Chondrocyte (in vitro differentiated cells): ENCODE data around the gene SLC28A1. TPM values are rescaled to one million over a fixed set of nuclear protein-coding genes. Genes with fewer than 3 reads are reported as not detected.

ENCODE experiments used
- DNase-seq: peaks from one replicate; pipeline ENCODE4 v3.0.0; 2021; ENCODE audit warnings: mixed read lengths, low spot score
- H3K27ac Mint-ChIP-seq: one replicate; pipeline ENCODE4 v1.8.0; 2021; ENCODE audit warnings: mild to moderate bottlenecking, moderate library complexity, mixed read lengths; ENCODE audit not compliant: unreplicated experiment
- H3K27me3 Mint-ChIP-seq: 2 replicates; pipeline ENCODE4 v1.8.0; 2021; ENCODE audit warnings: low read depth, mixed read lengths
- H3K36me3 Mint-ChIP-seq: 2 replicates; pipeline ENCODE4 v1.8.0; 2021; ENCODE audit warnings: low read depth, mixed read lengths
- H3K4me1 Mint-ChIP-seq: 2 replicates; pipeline ENCODE4 v1.8.0; 2021; ENCODE audit warnings: low read depth, mild to moderate bottlenecking, mixed read lengths
- H3K4me3 Mint-ChIP-seq: one replicate; pipeline ENCODE4 v1.8.0; 2021; ENCODE audit warnings: mild to moderate bottlenecking, moderate library complexity, mixed read lengths; ENCODE audit not compliant: unreplicated experiment
- H3K9me3 Mint-ChIP-seq: 2 replicates; pipeline ENCODE4 v1.8.0; 2021; ENCODE audit warnings: low read depth, mixed read lengths
- total RNA-seq: library from RNA; stranded (reverse); gene quantifications from 3 replicates; pipeline ENCODE4 v1.2.1, GENCODE V29; 2021
- TF ChIP-seq, protein P1 (sequence below): fragments of 200-600 bp; sonication (generic); IDR thresholded peaks from 2 replicates; pipeline ENCODE4 v1.5.0; 2021; ENCODE audit warnings: antibody characterized with exemption, mild to moderate bottlenecking, moderate library complexity

The SLC28A1 gene
- total RNA-seq, 1 donor from 2014 or later, result not detected

- Mint-ChIP-seq H3K27me3 (peaks cover 8% of the 10 kb centered on the region), H3K27ac (no peak overlapping the region), H3K4me1 (no peaks in the 10 kb centered on the region), H3K36me3 (no peaks in the 10 kb centered on the region), H3K9me3 (no peaks in the 10 kb centered on the region), H3K4me3 (no peak overlapping the region)
- TF ChIP-seq, protein P1, sequence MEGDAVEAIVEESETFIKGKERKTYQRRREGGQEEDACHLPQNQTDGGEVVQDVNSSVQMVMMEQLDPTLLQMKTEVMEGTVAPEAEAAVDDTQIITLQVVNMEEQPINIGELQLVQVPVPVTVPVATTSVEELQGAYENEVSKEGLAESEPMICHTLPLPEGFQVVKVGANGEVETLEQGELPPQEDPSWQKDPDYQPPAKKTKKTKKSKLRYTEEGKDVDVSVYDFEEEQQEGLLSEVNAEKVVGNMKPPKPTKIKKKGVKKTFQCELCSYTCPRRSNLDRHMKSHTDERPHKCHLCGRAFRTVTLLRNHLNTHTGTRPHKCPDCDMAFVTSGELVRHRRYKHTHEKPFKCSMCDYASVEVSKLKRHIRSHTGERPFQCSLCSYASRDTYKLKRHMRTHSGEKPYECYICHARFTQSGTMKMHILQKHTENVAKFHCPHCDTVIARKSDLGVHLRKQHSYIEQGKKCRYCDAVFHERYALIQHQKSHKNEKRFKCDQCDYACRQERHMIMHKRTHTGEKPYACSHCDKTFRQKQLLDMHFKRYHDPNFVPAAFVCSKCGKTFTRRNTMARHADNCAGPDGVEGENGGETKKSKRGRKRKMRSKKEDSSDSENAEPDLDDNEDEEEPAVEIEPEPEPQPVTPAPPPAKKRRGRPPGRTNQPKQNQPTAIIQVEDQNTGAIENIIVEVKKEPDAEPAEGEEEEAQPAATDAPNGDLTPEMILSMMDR, result no peak
- no peak for DNase-seq
Observed at GRCh38 chr15:84889313-84889990, 5.0 kb downstream of the SLC28A1 start.

GRCh38 chr15:84889991-84890669, 5.7 kb downstream of the SLC28A1 start:
- H3K27ac Mint-ChIP-seq, result no peak overlapping the region
- TF ChIP-seq, protein P1, result no peak
- no peaks in the 10 kb centered on the region for H3K4me1 Mint-ChIP-seq
- no peak for DNase-seq
- H3K27me3 Mint-ChIP-seq, result peaks cover 7% of the 10 kb centered on the region
- no peaks in the 10 kb centered on the region for H3K9me3 Mint-ChIP-seq
- H3K36me3 Mint-ChIP-seq, result no peaks in the 10 kb centered on the region
- H3K4me3 Mint-ChIP-seq, result no peak overlapping the region

- no peak for DNase-seq
- H3K36me3 Mint-ChIP-seq, result no peaks in the 10 kb centered on the region
- no peak overlapping the region for H3K4me3 Mint-ChIP-seq
- H3K27me3 Mint-ChIP-seq, result peaks cover 7% of the 10 kb centered on the region
- no peaks in the 10 kb centered on the region for H3K4me1 Mint-ChIP-seq
- TF ChIP-seq, protein P1, result no peak
- no peak overlapping the region for H3K27ac Mint-ChIP-seq
- no peaks in the 10 kb centered on the region for H3K9me3 Mint-ChIP-seq
Observed at GRCh38 chr15:84890670-84891162, 6.3 kb downstream of the SLC28A1 start.

- no peak overlapping the region for H3K4me3 Mint-ChIP-seq
- H3K27ac Mint-ChIP-seq, result no peak overlapping the region
- no peak for DNase-seq
- no peaks in the 10 kb centered on the region for H3K36me3 Mint-ChIP-seq
- TF ChIP-seq, protein P1, result no peak
- H3K9me3 Mint-ChIP-seq, result no peaks in the 10 kb centered on the region
- H3K27me3 Mint-ChIP-seq, result peaks cover 7% of the 10 kb centered on the region
- no peaks in the 10 kb centered on the region for H3K4me1 Mint-ChIP-seq
Observed at GRCh38 chr15:84891339-84891738, 6.9 kb downstream of the SLC28A1 start.

- Mint-ChIP-seq H3K36me3 (no peaks in the 10 kb centered on the region), H3K27me3 (peaks cover 7% of the 10 kb centered on the region), H3K4me3 (no peak overlapping the region), H3K4me1 (no peaks in the 10 kb centered on the region), H3K9me3 (peaks cover 2% of the 10 kb centered on the region), H3K27ac (no peak overlapping the region)
- TF ChIP-seq, protein P1, result no peak
- DNase-seq, result no peak
Observed at GRCh38 chr15:84892786-84893307, 8.4 kb downstream of the SLC28A1 start.
